ENCODE measurements around the gene ARF1. TPM values are rescaled to one million over a fixed set of nuclear protein-coding genes. Genes with fewer than 3 reads are reported as not detected.

ARF1 gene
- total RNA-seq, 2 donors from 2014 or later: 478 to 512 TPM

DNA sequence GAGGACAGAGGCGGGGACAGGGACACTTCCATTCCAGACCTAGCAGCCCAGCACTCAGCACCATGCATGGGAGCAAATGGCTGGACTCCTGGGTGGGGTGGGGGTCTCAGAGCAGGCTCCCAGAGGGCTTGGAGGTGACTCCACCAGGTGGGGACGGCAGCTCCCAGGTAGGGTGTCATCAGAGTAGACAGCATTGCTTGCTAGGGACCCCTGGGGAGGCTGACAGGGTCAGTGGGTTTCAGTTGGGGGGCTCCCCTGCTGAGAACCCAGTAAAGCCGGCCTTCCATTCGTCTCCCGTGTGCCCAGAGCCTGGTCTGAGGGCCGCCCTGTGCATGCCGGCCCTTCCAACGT, 62.5 kb downstream of the ARF1 start:
- Histone ChIP-seq H3K4me3 (no peak overlapping the region), H3K9me3 (no peaks in the 10 kb centered on the region), H3K27ac (no peak overlapping the region), H3K27me3 (replicated peaks; ENCODE audit: insufficient read depth) (no peaks in the 10 kb centered on the region), H3K36me3 (no peaks in the 10 kb centered on the region), H3K4me1 (replicated peaks) (peaks cover 9% of the 10 kb centered on the region)
- DNase-seq (ENCODE audit: low spot score): no peak
- TF ChIP-seq POLR2AphosphoS5 (IDR thresholded peaks at IDR 0.05) (no peak), POLR2A (IDR thresholded peaks at IDR 0.05) (no peak)
- TF ChIP-seq, protein P1, sequence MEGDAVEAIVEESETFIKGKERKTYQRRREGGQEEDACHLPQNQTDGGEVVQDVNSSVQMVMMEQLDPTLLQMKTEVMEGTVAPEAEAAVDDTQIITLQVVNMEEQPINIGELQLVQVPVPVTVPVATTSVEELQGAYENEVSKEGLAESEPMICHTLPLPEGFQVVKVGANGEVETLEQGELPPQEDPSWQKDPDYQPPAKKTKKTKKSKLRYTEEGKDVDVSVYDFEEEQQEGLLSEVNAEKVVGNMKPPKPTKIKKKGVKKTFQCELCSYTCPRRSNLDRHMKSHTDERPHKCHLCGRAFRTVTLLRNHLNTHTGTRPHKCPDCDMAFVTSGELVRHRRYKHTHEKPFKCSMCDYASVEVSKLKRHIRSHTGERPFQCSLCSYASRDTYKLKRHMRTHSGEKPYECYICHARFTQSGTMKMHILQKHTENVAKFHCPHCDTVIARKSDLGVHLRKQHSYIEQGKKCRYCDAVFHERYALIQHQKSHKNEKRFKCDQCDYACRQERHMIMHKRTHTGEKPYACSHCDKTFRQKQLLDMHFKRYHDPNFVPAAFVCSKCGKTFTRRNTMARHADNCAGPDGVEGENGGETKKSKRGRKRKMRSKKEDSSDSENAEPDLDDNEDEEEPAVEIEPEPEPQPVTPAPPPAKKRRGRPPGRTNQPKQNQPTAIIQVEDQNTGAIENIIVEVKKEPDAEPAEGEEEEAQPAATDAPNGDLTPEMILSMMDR (IDR thresholded peaks at IDR 0.05): no peak
- intact Hi-C loops (cut with DNase I): loop anchor here (5.0 to 10.0 kb wide), 2 partner anchors 38 to 130 kb away; partner anchors contain the start of gene MRPL55
- WGBS: 83% methylated on average over 8 of the region's 8 CpGs

GRCh38 chr1:228145463-228146416, 63.2 kb downstream of the ARF1 start:
- DNase-seq (ENCODE audit: low spot score): no peak
- intact Hi-C loops (cut with DNase I): loop anchor here (5.0 to 10.0 kb wide), 2 partner anchors 38 to 129 kb away; partner anchors contain the start of gene MRPL55
- TF ChIP-seq POLR2A (IDR thresholded peaks at IDR 0.05) (no peak), POLR2AphosphoS5 (IDR thresholded peaks at IDR 0.05) (no peak)
- TF ChIP-seq, protein P1 (IDR thresholded peaks at IDR 0.05): no peak
- H3K27ac ChIP-seq: no peak overlapping the region
- no peaks in the 10 kb centered on the region for H3K27me3 ChIP-seq (replicated peaks; ENCODE audit: insufficient read depth)
- peaks cover 9% of the 10 kb centered on the region for H3K4me1 ChIP-seq (replicated peaks)
- 90% methylated on average over 28 of the region's 31 CpGs for WGBS
- H3K4me3 ChIP-seq: no peak overlapping the region
- H3K36me3 ChIP-seq: no peaks in the 10 kb centered on the region
- H3K9me3 ChIP-seq: no peaks in the 10 kb centered on the region

GRCh38 chr1:228146417-228147150, 64.1 kb downstream of the ARF1 start:
- H3K27ac ChIP-seq: no peak overlapping the region
- no peaks in the 10 kb centered on the region for H3K27me3 ChIP-seq (replicated peaks; ENCODE audit: insufficient read depth)
- 84% methylated on average over 18 of the region's 18 CpGs for WGBS
- peaks cover 3% of the 10 kb centered on the region for H3K4me1 ChIP-seq (replicated peaks)
- intact Hi-C loops (cut with DNase I): loop anchor here (5.0 to 10.0 kb wide), 2 partner anchors 39 to 128 kb away; partner anchors contain the start of gene MRPL55
- H3K4me3 ChIP-seq: no peak overlapping the region
- H3K9me3 ChIP-seq: no peaks in the 10 kb centered on the region
- no peaks in the 10 kb centered on the region for H3K36me3 ChIP-seq
- no peak for DNase-seq (ENCODE audit: low spot score)
- TF ChIP-seq, protein P1 (IDR thresholded peaks at IDR 0.05): no peak
- TF ChIP-seq POLR2A (IDR thresholded peaks at IDR 0.05): no peak

- Histone ChIP-seq H3K4me1 (replicated peaks) (no peaks in the 10 kb centered on the region), H3K27ac (no peak overlapping the region), H3K27me3 (replicated peaks; ENCODE audit: insufficient read depth) (no peaks in the 10 kb centered on the region), H3K4me3 (no peak overlapping the region), H3K9me3 (no peaks in the 10 kb centered on the region), H3K36me3 (no peaks in the 10 kb centered on the region)
- WGBS: 89% methylated on average over 19 of the region's 20 CpGs
- DNase-seq (ENCODE audit: low spot score): no peak
- intact Hi-C loops (cut with DNase I): loop anchor here (5.0 to 10.0 kb wide), 2 partner anchors 40 to 128 kb away; partner anchors contain the start of gene MRPL55
- TF ChIP-seq, protein P1 (IDR thresholded peaks at IDR 0.05): no peak
- TF ChIP-seq POLR2AphosphoS5 (IDR thresholded peaks at IDR 0.05) (no peak), POLR2A (IDR thresholded peaks at IDR 0.05) (no peak)
Measured at GRCh38 chr1:228147151-228147693, 64.7 kb downstream of the ARF1 start.
